Mucosa of descending colon (tissue), 3 donors: ENCODE measurements around the gene TXNL1. TPM values are rescaled to one million over a fixed set of nuclear protein-coding genes. Genes with fewer than 3 reads are reported as not detected.

Experiments used
- ATAC-seq: fragments of 200-7000 bp; cut with Tn5 transposase; one replicate; pipeline ENCODE4 v1.9.1; 2020; ENCODE audit warnings: mild to moderate bottlenecking, moderate library complexity
- DNase-seq, 3 donors: peaks; one replicate each; pipeline ENCODE4 v3.0.0-alpha.2; 2020
- H3K36me3 ChIP-seq: fragments of 200-600 bp; one replicate; pipeline ENCODE4 v1.8.0; 2021; ENCODE audit warnings: low read depth, mild to moderate bottlenecking
- H3K4me1 ChIP-seq: fragments of 200-600 bp; one replicate; pipeline ENCODE4 v1.8.0; 2021; ENCODE audit warnings: low read depth, mild to moderate bottlenecking
- H3K4me3 ChIP-seq: fragments of 200-600 bp; one replicate; pipeline ENCODE4 v1.8.0; 2021; ENCODE audit warnings: mild to moderate bottlenecking
- H3K9me3 ChIP-seq: fragments of 200-600 bp; one replicate; pipeline ENCODE4 v1.8.0; 2021; ENCODE audit warnings: mild to moderate bottlenecking
- CTCF ChIP-seq: fragments of 200-600 bp; IDR thresholded peaks from one replicate; pipeline ENCODE4 v1.8.0; 2022; ENCODE audit warnings: antibody characterized with exemption, mild to moderate bottlenecking
- intact Hi-C, 2 donors: fragments of 100-400 bp; cut with DNase I in 1 of 2; cut with micrococcal nuclease in 1 of 2; formaldehyde crosslinking; loops; one replicate each; pipeline versions ENCODE4 v1.11.0 to v1.11.1; 2022; cut with DNase I, micrococcal nuclease
- total RNA-seq, 3 donors: library from RNA; stranded (reverse); fragmentation: NEBNext Ultra II Directional in 2 of 3; extraction: Animal tissue kit (Norgen Biotek cat#: 25700) in 2 of 3; gene quantifications; one replicate each; pipeline versions ENCODE4 v1.2.1 to v1.2.4, GENCODE V29; 2021 to 2023
- donor health status: DM: no; HTN: no; CAD: no; lungs with moderate emphysema.
- donor health status: DM: no; HTN: no; CAD: no.
- donor health status: DM: no; HTN: yes; CAD: no.

Gene TXNL1
- total RNA-seq, 3 donors from 2014 or later, result 51.0 to 62.0 (median 55.5) TPM

- no peaks in the 10 kb centered on the region for H3K9me3 ChIP-seq
- no peak for ATAC-seq
- TF ChIP-seq CTCF, result no peak
Observed at GRCh38 chr18:56643381-56643780, 5.0 kb upstream of the TXNL1 start.

DNA sequence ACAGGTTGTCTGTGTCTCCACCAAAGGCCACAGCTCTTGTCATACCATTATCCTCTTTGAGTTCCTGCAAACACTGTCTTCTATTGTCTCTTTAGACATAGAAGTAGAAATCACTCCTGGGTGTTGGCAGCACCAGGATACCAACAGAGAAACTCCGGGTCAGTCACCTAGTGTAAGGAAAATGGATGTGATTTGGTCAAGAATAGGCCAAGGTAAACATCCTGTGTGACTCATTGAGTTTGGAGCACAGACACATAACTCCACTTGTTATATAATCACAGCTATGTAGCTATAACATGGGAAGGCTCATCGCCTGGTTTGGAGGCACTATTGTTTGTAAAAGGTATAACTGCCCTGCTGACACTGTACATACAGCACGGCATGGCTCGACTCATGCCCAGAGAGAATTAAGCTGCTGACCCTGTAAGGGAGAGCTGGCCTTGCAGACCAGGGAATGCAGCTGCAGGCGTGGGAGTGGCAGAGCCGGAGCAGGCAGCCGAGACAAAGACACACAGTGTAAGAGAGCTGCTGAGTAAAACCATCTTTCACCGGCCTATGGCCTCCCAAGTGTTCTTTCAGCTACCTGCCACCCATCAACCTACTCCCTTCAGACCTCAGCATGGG, 3.4 kb upstream of the TXNL1 start:
- ATAC-seq (no peak), DNase-seq (no peak)
- no peaks in the 10 kb centered on the region for H3K9me3 ChIP-seq
- no peak for TF ChIP-seq CTCF
- H3K36me3 ChIP-seq, result no peaks in the 10 kb centered on the region
- H3K4me1 ChIP-seq, result peaks cover 4% of the 10 kb centered on the region
- no peak overlapping the region for H3K4me3 ChIP-seq
- intact Hi-C loops, result no loop called here

More at GRCh38 chr18:56643381-56643780, 5.0 kb upstream of the TXNL1 start:
- intact Hi-C loops, result no loop called here
- DNase-seq, result no peak
- no peak overlapping the region for H3K4me3 ChIP-seq
- no peaks in the 10 kb centered on the region for H3K4me1 ChIP-seq
- H3K36me3 ChIP-seq, result no peaks in the 10 kb centered on the region

DNA sequence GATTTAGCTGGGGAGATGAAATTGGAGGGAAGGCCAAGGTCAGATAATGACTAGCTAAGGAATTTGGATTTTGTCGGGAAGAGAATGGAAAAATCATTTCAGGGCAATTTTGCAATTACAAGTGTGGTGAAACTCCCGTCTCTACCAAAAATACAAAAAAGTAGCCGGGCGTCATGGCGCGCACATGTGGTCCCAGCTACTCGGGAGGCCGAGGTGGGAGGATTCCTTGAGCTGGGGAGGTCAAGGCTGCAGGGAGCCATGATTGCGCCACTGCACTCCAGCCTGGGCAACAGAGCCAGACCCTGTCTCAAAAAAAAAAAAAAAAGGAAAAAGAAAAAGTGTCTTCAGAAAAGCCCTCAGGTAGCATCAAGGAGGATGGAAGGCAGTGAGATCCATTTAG, 1.2 kb upstream of the TXNL1 start:
- Histone ChIP-seq H3K4me3 (no peak overlapping the region), H3K36me3 (no peaks in the 10 kb centered on the region), H3K4me1 (peaks cover 15% of the 10 kb centered on the region), H3K9me3 (no peaks in the 10 kb centered on the region)
- DNase-seq (no peak), ATAC-seq (no peak)
- TF ChIP-seq CTCF, result no peak
- intact Hi-C loops, result no loop called here

GRCh38 chr18:56639104-56639381, 651 bp upstream of the TXNL1 start:
- peak; percentile 30 for ATAC-seq
- Histone ChIP-seq H3K36me3 (no peaks in the 10 kb centered on the region), H3K9me3 (no peaks in the 10 kb centered on the region), H3K4me1 (peaks cover 19% of the 10 kb centered on the region), H3K4me3 (peak overlapping the region; percentile 94)
- TF ChIP-seq CTCF, result no peak
- peak in 1 of 3 donors; percentile 34 for DNase-seq
- intact Hi-C loops, result no loop called here

- Histone ChIP-seq H3K9me3 (no peaks in the 10 kb centered on the region), H3K4me3 (peak overlapping the region; percentile 94), H3K4me1 (peaks cover 21% of the 10 kb centered on the region), H3K36me3 (no peaks in the 10 kb centered on the region)
- TF ChIP-seq CTCF, result no peak
- intact Hi-C loops, result no loop called here
- ATAC-seq (peak; percentile 6), DNase-seq (no peak)
Observed at GRCh38 chr18:56637711-56638231, 621 bp downstream of the TXNL1 start.

DNA sequence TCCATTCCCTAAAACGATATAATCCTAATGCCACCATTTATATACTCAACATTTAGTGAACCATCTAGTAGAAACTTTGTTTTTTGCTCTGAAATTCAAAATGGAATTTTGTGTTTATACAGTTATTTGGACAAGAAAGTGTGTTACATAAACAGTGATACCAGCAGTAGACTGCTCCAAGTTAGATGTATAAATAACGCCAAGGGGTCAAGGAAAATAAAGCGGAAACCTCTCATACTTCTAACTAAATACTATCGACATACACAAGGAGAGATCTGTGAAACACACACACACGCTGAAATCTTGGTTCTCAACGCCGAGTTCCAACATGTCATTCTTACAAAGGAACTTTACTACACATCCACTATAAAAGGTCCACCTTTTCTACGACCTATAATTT, 1.2 kb downstream of the TXNL1 start:
- Histone ChIP-seq H3K9me3 (no peaks in the 10 kb centered on the region), H3K36me3 (no peaks in the 10 kb centered on the region), H3K4me3 (peak overlapping the region; percentile 94), H3K4me1 (peaks cover 26% of the 10 kb centered on the region)
- no peak for DNase-seq
- TF ChIP-seq CTCF, result no peak
- intact Hi-C loops, result no loop called here
- no peak for ATAC-seq
